Measurements from ENCODE around the gene SPANXA1. TPM values are rescaled to one million over a fixed set of nuclear protein-coding genes. Genes with fewer than 3 reads are reported as not detected.
"Not testable (repeated sequence)": the region's sequence is repeated elsewhere in the genome, so short reads cannot be mapped to it uniquely, and the experiment has no call there.

SPANXA1 gene, protein sequence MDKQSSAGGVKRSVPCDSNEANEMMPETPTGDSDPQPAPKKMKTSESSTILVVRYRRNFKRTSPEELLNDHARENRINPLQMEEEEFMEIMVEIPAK
- polyA plus RNA-seq (2013, experiment 1 of 2), result not detected
- polyA plus RNA-seq (2013, experiment 2 of 2), result not detected

DNA sequence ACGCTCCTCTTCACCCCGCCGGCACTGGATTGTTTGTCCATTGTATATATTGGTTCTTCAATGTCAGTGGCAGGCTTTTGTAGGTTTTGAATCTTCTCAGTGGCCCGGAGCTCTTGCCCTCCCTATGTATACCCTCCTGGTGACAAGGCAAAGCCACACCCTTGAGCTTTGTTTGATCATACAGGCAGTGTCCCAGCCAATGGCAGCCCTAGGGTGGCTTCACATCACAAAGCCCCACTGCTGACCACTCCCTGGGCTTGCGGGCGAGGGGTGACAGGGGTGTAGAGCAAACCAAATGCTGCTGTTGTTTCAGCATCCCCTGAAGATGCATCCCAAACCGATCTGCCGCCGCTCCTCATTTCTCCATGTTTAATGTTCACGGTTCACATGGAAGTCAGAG lies at the start of gene SPANXA1:
Gene SPANXA1 (minus strand): TSS at position 101 of the 400 bp plus-strand sequence. CDS start 60 bp downstream, at position 41.
- no CpG with 5 or more reads among the region's 10 CpGs for WGBS, 2 donors (ENCODE audit: extremely low coverage in 2 of 2, insufficient read length in 2 of 2, insufficient replicate concordance in 1 of 2)
- not testable (repeated sequence) for H3K27me3 ChIP-seq (ENCODE audit: control insufficient read depth in 3 of 3, insufficient read depth in 3 of 3, low read depth in 1 of 3, low read length in 3 of 3); H2BK15ac ChIP-seq (ENCODE audit: low read length); H2BK12ac ChIP-seq (ENCODE audit: low read length); H3K4me1 ChIP-seq (ENCODE audit: control insufficient read depth in 2 of 2, insufficient read depth in 1 of 2, low read depth in 1 of 2, low read length in 2 of 2); H3K14ac ChIP-seq (ENCODE audit: low read length); H4K91ac ChIP-seq (ENCODE audit: low read depth, low read length, poor library complexity); H3K79me1 ChIP-seq (ENCODE audit: low read depth, low read length); H3K36me3 ChIP-seq (replicated peaks in 1 of 2; ENCODE audit: control insufficient read depth in 2 of 2, insufficient read depth in 2 of 2, low read length in 2 of 2); H2AK5ac ChIP-seq (ENCODE audit: low read depth, low read length); H3K4me3 ChIP-seq (ENCODE audit: low read length in 2 of 2); H3K9ac ChIP-seq (ENCODE audit: low read depth, low read length, poor library complexity); H3K18ac ChIP-seq (ENCODE audit: low read length); H3K4me2 ChIP-seq (ENCODE audit: insufficient read depth, low read length, poor library complexity, severe bottlenecking); H2BK120ac ChIP-seq (ENCODE audit: low read depth, low read length); H4K8ac ChIP-seq (ENCODE audit: low read depth, low read length); DNase-seq (ENCODE audit: low spot score); H3K9me3 ChIP-seq (replicated peaks in 1 of 2; ENCODE audit: control insufficient read depth in 2 of 2, insufficient read depth in 1 of 2, low read depth in 1 of 2, low read length in 2 of 2); H2BK5ac ChIP-seq (ENCODE audit: low read length); H3K23ac ChIP-seq (ENCODE audit: low read depth, low read length, poor library complexity); H3K27ac ChIP-seq (replicated peaks; ENCODE audit: low read length); H2AFZ ChIP-seq (ENCODE audit: low read length); H3K4ac ChIP-seq (ENCODE audit: low read length)

DNA sequence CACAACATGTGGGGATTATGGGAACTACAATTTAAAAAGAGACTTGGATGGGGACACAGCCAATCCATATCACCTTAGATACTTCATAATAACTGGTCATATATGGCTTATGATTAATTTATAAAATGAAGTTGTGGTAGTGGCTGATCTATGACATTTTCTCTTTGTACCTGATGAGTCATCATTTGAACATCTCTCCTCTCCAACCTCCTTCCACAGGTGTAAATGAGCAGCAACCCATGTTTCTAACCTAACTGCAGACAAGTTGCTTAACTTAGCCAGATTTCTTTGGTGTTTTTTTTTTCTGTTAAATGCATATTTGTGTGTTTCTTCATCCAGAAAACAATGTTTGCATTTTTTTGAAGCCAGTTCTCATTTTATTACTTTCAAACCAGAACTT lies 47.6 kb upstream of the SPANXA1 start:
- no peak overlapping the region for H3K9ac ChIP-seq (ENCODE audit: low read depth, low read length, poor library complexity)
- H3K27ac ChIP-seq (replicated peaks; ENCODE audit: low read length), result no peak overlapping the region
- no peaks in the 10 kb centered on the region for H3K36me3 ChIP-seq (replicated peaks in 1 of 2; ENCODE audit: control insufficient read depth in 2 of 2, insufficient read depth in 2 of 2, low read length in 2 of 2)
- H3K18ac ChIP-seq (ENCODE audit: low read length), result no peak overlapping the region
- H2BK120ac ChIP-seq (ENCODE audit: low read depth, low read length), result no peak overlapping the region
- H3K79me1 ChIP-seq (ENCODE audit: low read depth, low read length), result no peaks in the 10 kb centered on the region
- no peak overlapping the region for H2BK12ac ChIP-seq (ENCODE audit: low read length)
- no peak overlapping the region for H2BK15ac ChIP-seq (ENCODE audit: low read length)
- no peaks in the 10 kb centered on the region for H3K4me1 ChIP-seq (ENCODE audit: control insufficient read depth in 2 of 2, insufficient read depth in 1 of 2, low read depth in 1 of 2, low read length in 2 of 2)
- no peaks in the 10 kb centered on the region for H3K9me3 ChIP-seq (replicated peaks in 1 of 2; ENCODE audit: control insufficient read depth in 2 of 2, insufficient read depth in 1 of 2, low read depth in 1 of 2, low read length in 2 of 2)
- H3K27me3 ChIP-seq (ENCODE audit: control insufficient read depth in 3 of 3, insufficient read depth in 3 of 3, low read depth in 1 of 3, low read length in 3 of 3), result no peaks in the 10 kb centered on the region
- DNase-seq (ENCODE audit: low spot score), result no peak
- H4K91ac ChIP-seq (ENCODE audit: low read depth, low read length, poor library complexity), result no peak overlapping the region
- no peak overlapping the region for H2AFZ ChIP-seq (ENCODE audit: low read length)
- no peak overlapping the region for H2BK5ac ChIP-seq (ENCODE audit: low read length)
- H3K14ac ChIP-seq (ENCODE audit: low read length), result no peak overlapping the region
- H3K4ac ChIP-seq (ENCODE audit: low read length), result no peak overlapping the region
- no peak overlapping the region for H2AK5ac ChIP-seq (ENCODE audit: low read depth, low read length)
- no peak overlapping the region for H3K23ac ChIP-seq (ENCODE audit: low read depth, low read length, poor library complexity)
- H3K4me3 ChIP-seq (ENCODE audit: low read length in 2 of 2), result no peak overlapping the region
- H4K8ac ChIP-seq (ENCODE audit: low read depth, low read length), result no peak overlapping the region
- no peak overlapping the region for H3K4me2 ChIP-seq (ENCODE audit: insufficient read depth, low read length, poor library complexity, severe bottlenecking)

DNA sequence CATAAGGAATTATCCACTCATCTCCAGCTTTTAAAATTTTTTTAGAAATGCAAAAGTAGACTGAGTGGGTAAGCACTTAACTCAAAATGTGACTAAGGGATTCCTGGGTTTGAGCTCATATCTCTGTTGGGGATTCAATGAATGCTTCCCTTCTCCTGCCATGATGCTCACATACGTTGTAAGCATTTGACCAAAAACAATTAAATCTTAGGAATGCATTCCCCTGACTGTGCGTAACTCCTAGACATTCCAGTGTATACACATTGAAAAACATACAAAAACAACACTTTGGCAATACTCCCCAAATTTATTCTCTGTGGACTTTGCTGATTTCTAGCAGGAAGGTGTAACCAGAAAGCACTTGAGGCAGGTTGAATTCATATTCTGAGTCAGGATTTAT lies 34.8 kb upstream of the SPANXA1 start:
- Histone ChIP-seq H3K9me3 (replicated peaks in 1 of 2; ENCODE audit: control insufficient read depth in 2 of 2, insufficient read depth in 1 of 2, low read depth in 1 of 2, low read length in 2 of 2) (no peaks in the 10 kb centered on the region), H2BK5ac (ENCODE audit: low read length) (no peak overlapping the region), H2AFZ (ENCODE audit: low read length) (no peak overlapping the region), H3K4me3 (ENCODE audit: low read length in 2 of 2) (no peak overlapping the region), H2AK5ac (ENCODE audit: low read depth, low read length) (no peak overlapping the region), H3K18ac (ENCODE audit: low read length) (no peak overlapping the region), H2BK15ac (ENCODE audit: low read length) (no peak overlapping the region), H3K23ac (ENCODE audit: low read depth, low read length, poor library complexity) (no peak overlapping the region), H2BK120ac (ENCODE audit: low read depth, low read length) (no peak overlapping the region), H3K4me1 (ENCODE audit: control insufficient read depth in 2 of 2, insufficient read depth in 1 of 2, low read depth in 1 of 2, low read length in 2 of 2) (peaks cover 0 to 2% of the 10 kb centered on the region in 2 donors), H4K8ac (ENCODE audit: low read depth, low read length) (no peak overlapping the region), H3K27me3 (ENCODE audit: control insufficient read depth in 3 of 3, insufficient read depth in 3 of 3, low read depth in 1 of 3, low read length in 3 of 3) (no peaks in the 10 kb centered on the region), H3K79me1 (ENCODE audit: low read depth, low read length) (no peaks in the 10 kb centered on the region), H3K4me2 (ENCODE audit: insufficient read depth, low read length, poor library complexity, severe bottlenecking) (no peak overlapping the region), H3K36me3 (replicated peaks in 1 of 2; ENCODE audit: control insufficient read depth in 2 of 2, insufficient read depth in 2 of 2, low read length in 2 of 2) (no peaks in the 10 kb centered on the region), H3K4ac (ENCODE audit: low read length) (no peak overlapping the region), H4K91ac (ENCODE audit: low read depth, low read length, poor library complexity) (no peak overlapping the region), H3K27ac (replicated peaks; ENCODE audit: low read length) (no peak overlapping the region), H3K14ac (ENCODE audit: low read length) (no peak overlapping the region), H2BK12ac (ENCODE audit: low read length) (no peak overlapping the region), H3K9ac (ENCODE audit: low read depth, low read length, poor library complexity) (no peak overlapping the region)
- no CpG with 5 or more reads among the region's 2 CpGs for WGBS, 2 donors (ENCODE audit: extremely low coverage in 2 of 2, insufficient read length in 2 of 2, insufficient replicate concordance in 1 of 2)
- DNase-seq (ENCODE audit: low spot score), result no peak

DNA sequence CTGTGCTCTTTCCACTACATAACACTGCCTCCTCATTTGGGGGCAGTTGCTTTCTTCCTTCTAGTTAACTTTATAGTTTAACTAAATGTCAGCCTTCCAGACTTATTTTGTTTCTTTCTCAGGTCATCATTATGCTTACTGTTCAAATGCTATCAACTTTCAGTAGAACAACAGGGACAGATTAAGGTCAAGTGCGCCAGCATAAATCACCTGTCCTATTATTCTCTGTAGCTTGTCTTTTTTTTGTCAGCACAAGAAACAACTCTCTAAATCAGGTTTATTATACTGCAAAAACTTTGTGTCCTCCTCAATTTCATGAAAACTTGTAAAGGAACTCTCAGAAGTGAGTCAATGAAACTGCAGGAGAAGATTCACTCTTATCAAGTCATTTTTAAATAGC lies 24.6 kb upstream of the SPANXA1 start:
- Histone ChIP-seq H3K18ac (ENCODE audit: low read length) (no peak overlapping the region), H2BK120ac (ENCODE audit: low read depth, low read length) (no peak overlapping the region), H3K27me3 (ENCODE audit: control insufficient read depth in 3 of 3, insufficient read depth in 3 of 3, low read depth in 1 of 3, low read length in 3 of 3) (no peaks in the 10 kb centered on the region), H3K27ac (replicated peaks; ENCODE audit: low read length) (no peak overlapping the region), H2BK15ac (ENCODE audit: low read length) (no peak overlapping the region), H3K79me1 (ENCODE audit: low read depth, low read length) (no peaks in the 10 kb centered on the region), H4K91ac (ENCODE audit: low read depth, low read length, poor library complexity) (no peak overlapping the region), H3K4ac (ENCODE audit: low read length) (no peak overlapping the region), H2BK5ac (ENCODE audit: low read length) (no peak overlapping the region), H3K23ac (ENCODE audit: low read depth, low read length, poor library complexity) (no peak overlapping the region), H3K14ac (ENCODE audit: low read length) (no peak overlapping the region), H4K8ac (ENCODE audit: low read depth, low read length) (no peak overlapping the region), H3K9me3 (replicated peaks in 1 of 2; ENCODE audit: control insufficient read depth in 2 of 2, insufficient read depth in 1 of 2, low read depth in 1 of 2, low read length in 2 of 2) (no peaks in the 10 kb centered on the region), H3K4me1 (ENCODE audit: control insufficient read depth in 2 of 2, insufficient read depth in 1 of 2, low read depth in 1 of 2, low read length in 2 of 2) (no peaks in the 10 kb centered on the region), H3K9ac (ENCODE audit: low read depth, low read length, poor library complexity) (no peak overlapping the region), H2AFZ (ENCODE audit: low read length) (no peak overlapping the region), H3K4me2 (ENCODE audit: insufficient read depth, low read length, poor library complexity, severe bottlenecking) (no peak overlapping the region), H3K4me3 (ENCODE audit: low read length in 2 of 2) (no peak overlapping the region), H3K36me3 (replicated peaks in 1 of 2; ENCODE audit: control insufficient read depth in 2 of 2, insufficient read depth in 2 of 2, low read length in 2 of 2) (no peaks in the 10 kb centered on the region), H2AK5ac (ENCODE audit: low read depth, low read length) (no peak overlapping the region), H2BK12ac (ENCODE audit: low read length) (no peak overlapping the region)
- WGBS, 2 donors (ENCODE audit: extremely low coverage in 2 of 2, insufficient read length in 2 of 2, insufficient replicate concordance in 1 of 2), result no CpG with 5 or more reads among the region's 1 CpG
- DNase-seq (ENCODE audit: low spot score), result no peak
